ENCODE results near the gene DPP9. TPM values are rescaled to one million over a fixed set of nuclear protein-coding genes. Genes with fewer than 3 reads are reported as not detected.
"Not testable (repeated sequence)": the region's sequence is repeated elsewhere in the genome, so short reads cannot be mapped to it uniquely, and the experiment has no call there.

DPP9 gene
- total RNA-seq, 1 experiment from 2014 or later: 22.5 TPM

DNA sequence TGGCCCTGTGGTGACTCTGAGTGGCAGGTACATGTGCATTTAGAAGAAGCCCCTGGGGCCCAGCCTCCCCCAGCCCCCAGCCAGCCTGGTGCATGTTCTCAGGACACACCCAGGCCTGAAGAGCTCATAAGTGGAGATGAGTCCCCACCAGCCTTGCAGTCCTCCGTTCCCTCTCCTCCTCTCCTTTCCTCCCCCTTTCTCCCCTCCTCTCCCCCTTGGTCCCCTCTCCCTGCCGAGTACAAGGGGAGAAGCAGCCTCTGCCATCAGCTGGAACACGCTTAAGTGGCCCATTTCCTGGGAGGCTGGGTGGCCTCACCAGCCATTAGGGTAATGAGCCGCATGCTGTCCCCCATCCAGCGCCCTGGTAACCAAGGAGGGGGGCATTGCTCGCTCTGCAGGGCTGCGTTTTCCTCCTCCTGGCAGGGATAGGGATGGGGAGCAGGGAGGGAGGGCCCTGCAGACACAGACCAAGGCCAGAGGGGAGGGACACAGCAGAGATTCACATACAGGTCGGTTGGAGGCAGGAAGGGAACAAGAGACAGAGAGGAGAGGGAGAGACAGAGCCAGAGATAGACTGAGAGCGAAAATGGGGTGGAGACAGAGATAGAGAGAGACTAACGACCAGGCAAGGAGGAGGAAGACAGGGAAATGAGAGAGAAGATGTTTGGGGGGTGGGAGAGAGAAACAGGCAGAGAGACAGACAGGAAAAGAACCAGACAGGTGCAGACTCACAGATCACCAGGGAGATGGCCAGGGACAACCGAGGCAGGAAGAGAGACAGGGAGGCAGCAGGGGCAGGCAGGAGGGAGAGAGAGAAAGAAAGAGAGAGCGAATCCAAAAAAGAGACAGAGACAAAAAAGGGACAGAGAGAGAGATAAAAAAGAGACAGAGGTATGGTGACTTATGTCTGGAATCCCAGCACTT is 19.3 kb upstream of the DPP9 start:
- in situ Hi-C loops (cut with HindIII; ENCODE audit: low sequenced_read_pairs): no loop called here
- no peak for DNase-seq (ENCODE audit: low spot score)

DNA sequence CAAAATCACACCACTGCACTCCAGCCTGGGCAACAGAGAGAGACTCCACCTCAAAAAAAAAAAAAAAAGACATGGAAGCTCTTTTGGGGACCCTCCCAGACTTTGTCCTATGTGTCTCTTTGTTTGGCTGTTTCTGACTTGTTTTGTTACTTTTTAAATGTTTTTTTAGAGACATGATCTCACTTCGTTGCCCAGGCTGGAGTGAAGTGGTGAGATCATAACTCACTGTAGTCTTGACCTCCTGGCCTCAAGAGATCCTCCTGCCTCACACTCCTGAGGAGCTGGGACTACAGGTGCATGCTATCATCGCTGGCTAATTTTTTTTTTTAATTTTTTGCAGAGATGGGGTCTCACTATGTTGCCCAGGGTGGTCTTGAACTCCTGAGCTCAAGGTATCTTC is 16.4 kb upstream of the DPP9 start:
- in situ Hi-C loops (cut with HindIII; ENCODE audit: low sequenced_read_pairs): no loop called here
- no peak for DNase-seq (ENCODE audit: low spot score)

DNA sequence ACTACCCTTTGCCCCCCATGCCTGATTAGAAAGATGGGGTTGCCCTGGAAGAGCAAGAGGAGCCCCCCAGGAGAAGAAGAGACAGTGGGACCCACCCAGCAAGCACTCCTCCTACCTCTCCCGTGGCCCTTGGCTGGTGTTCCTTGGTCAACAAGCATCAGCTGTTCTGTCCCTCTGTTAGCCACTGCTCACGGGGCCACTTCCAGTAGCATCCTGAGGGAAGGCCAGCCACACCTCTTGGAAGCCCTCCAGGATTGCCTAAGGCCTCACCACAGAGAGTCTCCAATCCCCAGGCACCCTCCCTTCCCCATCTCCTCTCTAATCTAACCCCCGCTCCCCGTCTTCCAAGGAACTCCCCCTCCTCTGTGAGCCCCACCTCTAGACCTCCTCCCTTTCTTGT is 15.1 kb upstream of the DPP9 start:
- in situ Hi-C loops (cut with HindIII; ENCODE audit: low sequenced_read_pairs): no loop called here
- DNase-seq (ENCODE audit: low spot score): no peak

DNA sequence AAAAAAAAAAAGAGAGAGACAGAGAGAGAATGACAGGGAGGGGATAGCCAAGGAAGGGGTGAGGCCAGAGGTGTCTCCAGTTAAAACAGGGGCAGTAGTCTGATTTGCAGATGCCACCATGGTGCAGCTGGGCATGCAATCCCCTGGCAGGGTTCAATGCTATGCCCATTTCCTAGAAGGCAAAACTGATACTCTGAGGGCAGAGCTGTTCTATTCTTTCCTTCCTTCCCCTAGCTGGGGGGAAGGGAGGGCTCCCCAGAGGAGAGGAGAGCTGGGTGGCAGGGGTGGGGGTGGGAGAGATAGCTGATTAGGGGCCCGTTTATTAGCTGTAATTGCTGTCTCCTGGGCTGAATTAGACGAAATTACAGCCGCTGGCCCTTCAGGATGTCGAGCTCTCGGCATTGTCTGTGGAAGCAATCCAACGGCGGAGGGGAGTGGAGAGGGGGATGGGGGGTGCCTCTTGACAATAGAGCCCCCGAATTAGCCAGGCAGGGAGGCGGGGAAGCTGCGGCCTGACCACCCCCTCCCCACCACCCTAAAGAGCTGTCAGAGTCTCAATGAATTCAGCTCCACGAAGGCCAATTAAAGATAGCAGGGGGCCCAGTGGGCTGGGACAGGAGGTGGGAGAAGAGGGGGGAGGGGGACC is 14.4 kb upstream of the DPP9 start:
- in situ Hi-C loops (cut with HindIII; ENCODE audit: low sequenced_read_pairs): no loop called here
- no peak for DNase-seq (ENCODE audit: low spot score)

DNA sequence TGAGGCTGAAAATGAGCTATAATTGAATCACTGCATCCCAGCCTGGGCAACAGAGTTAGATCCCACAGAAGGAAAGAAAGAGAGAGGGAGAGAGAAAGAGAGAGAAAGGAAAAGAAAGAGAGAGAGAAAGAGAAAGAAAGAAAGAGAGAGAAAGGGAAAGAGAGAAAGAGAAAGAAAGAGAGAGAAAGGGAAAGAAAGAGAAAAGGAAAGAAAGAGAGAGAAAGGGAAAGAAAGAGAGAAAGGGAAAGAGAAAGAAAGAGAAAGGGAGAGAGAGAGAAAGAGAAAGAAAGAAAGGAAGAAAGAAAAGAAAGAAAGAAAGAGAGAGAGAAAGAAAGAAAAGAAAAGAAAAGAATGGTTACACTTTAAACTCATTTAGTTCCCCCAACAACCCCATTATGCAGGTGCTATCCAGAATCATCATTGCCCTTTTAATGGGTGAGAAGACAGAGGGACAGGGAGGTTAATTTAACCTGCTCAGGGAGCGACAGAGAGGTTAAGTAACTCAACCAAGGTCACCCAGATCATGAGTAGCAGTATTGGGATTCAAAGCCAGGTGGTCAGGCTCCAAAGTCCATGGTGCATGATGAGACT is 10.2 kb upstream of the DPP9 start:
- in situ Hi-C loops (cut with HindIII; ENCODE audit: low sequenced_read_pairs): no loop called here
- DNase-seq (ENCODE audit: low spot score): no peak

DNA sequence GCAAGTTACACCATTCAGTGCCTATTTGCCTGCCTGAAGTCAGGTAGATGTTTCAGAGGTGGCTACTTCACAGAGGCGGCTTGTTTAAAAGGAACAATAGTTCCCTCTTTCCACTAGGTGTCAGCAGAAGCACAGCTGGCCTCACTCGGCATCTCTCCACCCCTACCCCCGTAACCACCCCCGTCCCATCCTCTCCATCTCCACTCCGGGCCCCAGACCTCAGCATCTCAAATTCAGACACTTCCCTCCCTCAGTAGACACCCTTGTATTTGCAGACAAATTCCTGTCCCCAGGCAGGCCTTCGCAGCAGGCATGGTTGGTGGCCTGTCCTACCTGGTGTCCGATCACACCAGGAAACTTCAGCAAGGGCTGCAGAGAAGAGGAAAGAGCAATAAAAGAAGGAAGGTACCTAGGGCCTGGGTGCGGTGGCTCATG is 9.1 kb upstream of the DPP9 start:
- in situ Hi-C loops (cut with HindIII; ENCODE audit: low sequenced_read_pairs): no loop called here
- peak; percentile 85 for DNase-seq (ENCODE audit: low spot score)

DNA sequence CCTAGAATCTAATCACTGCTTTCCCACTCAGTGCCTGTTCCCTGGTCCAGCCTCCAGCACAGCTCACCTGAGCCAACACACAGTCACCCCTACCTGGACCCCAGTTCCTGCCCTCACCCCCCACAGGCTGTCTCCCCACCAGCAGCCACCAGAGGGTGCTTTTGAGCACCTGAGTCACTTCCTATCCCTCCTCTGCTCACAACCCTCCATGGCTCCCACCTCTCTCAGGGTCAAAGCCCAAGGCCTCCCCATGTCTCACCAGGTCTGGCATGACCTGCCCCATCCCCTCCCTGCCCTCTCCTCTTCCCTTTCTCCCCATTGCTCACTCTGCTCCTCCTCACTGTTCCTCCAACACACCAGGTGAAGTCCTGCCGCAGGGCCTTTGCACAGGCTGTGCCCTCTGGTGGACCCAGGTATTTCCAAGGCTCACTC is 7.1 kb upstream of the DPP9 start:
- in situ Hi-C loops (cut with HindIII; ENCODE audit: low sequenced_read_pairs): no loop called here
- DNase-seq (ENCODE audit: low spot score): no peak

DNA sequence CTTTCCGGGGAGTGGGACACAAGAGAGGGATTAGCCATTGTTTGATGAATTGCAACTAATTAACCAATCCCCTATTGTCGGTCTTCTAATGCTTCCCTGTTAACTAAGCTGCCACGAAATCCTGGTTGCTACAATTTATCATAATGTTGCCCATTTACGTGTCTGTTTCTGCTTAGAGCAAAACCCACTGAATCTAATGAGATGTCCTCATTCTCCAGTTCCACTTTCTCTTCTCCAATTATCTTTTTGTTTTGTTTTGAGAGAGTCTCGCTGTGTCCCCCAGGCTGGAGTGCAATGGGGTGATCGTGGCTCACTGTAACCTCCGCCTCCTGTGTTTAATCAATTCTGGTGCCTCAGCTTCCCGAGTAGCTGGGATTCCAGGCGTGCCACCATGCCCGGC is 5.2 kb upstream of the DPP9 start:
- DNase-seq (ENCODE audit: low spot score): no peak
- in situ Hi-C loops (cut with HindIII; ENCODE audit: low sequenced_read_pairs): no loop called here

DNA sequence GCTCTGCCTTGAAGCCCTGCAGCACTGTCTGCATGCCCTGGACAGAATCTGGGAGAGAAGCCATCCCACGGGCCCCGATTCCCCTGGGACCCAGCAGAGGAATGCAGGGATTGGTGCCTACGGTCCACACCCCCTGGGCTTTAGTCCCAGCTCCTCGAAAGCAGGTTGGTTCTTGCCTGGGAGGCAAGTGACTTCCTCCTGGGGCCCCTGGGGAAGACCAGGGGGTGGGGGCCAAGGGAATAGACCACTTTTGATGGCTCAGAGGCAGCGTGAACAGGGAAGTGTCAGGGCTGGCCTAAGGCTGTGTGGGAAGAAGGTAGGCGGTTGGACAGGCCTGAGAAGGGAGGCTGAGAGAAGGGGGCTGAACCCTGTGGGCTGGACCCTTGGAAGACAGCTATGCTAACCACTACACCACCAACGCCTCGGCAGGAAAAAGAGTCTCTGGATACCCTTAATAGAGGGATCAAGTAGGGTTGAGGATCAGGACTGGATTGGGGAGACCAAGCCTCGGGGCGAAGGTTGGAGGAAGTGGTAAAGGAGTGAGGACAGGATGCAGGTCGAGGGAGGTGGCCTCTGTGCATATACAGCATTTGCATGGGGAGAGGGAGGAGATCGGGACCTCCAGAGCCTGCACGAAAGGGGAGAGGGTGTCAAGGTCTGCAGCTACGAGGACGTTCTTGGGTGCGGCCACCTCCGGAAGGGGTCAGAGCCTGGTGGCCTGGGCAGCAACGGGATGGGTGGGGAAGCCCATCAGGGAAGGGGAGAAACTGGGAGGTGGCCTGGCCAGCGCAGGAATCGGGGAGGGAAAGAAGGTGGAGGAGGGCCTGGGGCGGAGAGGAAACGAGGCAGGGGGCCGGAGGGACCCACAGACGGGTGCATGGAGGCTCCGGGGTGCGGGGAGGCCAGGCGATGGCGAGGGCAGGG is 709 bp downstream of the DPP9 start:
- no peak for DNase-seq (ENCODE audit: low spot score)
- in situ Hi-C loops (cut with HindIII; ENCODE audit: low sequenced_read_pairs): no loop called here

DNA sequence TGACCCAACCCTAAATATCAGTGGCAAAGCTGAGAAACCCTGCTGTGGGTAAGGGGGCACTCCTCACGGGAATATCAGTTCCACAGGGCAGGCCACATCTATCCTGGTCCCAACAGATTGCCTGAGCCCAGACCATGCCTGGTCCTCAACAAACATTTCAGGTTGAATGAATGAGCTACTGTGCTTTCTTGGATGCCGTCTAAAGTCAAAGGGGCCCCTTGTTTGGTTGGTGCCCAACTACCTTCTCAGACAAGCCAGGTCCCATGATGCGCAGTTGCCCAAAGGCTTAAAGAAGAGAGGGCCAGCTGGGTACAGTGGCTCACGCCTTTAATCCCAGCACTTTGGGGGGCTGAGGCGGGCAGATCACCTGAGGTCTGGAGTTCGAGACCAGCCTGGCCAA is 2.4 kb downstream of the DPP9 start:
- DNase-seq (ENCODE audit: low spot score): no peak
- in situ Hi-C loops (cut with HindIII; ENCODE audit: low sequenced_read_pairs): no loop called here

DNA sequence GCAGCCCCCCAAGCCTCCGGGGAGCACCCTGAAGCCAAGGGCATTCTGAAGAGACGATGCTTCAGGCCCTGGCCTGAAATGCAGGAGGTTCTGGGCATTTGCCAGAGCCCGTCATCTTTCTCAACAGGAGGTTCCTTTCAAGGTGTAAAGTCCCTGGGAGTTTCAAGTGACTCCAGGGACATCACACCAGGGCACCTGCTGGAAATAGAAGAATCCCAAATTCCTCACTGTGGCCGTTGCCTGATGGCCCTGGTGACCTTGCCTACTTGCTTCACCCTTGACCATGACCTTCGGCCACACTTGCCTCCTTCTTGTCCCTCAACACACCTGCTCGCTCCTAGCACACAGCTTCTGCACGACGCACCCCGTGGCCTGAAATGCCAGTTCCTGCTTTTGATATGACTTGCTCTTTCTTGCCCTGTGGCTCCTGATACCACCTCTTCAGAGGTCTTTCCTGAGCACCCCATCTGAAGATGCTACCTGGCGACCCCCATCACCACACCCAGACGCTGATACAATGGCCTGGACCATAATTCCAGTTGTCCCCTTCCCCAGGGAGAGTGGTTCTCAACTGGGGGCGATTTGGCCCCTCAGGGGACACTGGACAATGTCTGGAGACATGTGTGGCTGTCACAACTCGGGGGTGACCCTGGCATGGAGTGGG is 3.5 kb downstream of the DPP9 start:
- DNase-seq (ENCODE audit: low spot score): no peak
- in situ Hi-C loops (cut with HindIII; ENCODE audit: low sequenced_read_pairs): no loop called here

DNA sequence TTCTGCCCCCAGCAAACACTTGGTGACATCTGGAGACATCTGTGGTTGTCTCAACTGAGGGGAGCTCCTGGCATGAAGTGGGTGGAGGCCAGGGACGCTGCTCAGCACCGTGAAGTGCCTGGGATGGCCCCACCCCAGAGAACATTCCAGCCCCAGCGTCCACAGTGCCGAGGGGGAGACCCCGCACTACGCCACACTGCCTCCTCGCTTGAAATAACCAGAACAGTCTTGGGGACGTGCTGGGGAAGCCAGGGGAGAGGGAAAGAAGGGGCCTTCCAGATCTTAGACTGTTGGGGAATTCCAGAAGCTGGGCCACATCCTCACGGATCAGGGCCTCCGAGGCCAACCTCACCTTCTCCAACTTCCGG is 4.2 kb downstream of the DPP9 start:
- in situ Hi-C loops (cut with HindIII; ENCODE audit: low sequenced_read_pairs): no loop called here
- no peak for DNase-seq (ENCODE audit: low spot score)

DNA sequence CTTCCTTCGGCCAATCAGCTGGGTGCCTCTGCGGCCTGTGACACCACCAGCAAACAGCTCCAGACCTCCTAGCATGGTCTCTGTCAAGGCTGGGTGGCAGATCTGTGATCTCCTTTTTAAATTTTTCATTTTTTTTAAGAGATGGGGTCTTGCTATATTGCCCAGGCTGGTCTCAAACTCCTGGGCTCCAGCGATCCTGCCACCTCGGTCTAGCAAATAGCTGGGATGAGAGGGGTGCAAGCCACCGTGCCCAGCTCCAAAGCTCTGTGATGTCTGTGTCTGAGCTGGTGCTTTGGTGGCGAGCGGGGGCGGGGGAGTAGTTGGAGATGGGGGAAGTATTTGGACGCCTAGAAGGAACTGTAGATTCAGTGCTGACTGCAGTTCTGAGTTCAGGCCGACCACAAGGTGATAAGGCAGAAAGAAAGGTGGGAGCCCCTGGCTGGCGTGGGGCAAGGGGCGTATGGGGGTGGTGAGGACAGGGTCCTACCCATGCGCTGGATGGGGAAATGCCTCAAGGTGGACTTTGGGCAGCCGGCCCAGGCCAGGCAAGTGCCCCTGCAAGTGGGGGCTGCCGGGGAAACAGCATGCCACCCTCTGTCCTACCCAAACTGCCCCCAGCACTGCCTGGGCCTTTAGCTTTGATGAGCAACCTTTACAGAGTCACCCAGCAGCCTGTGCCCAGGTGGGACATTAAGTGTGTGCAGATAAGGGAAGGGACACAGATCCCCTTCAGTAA is 5.5 kb downstream of the DPP9 start:
- in situ Hi-C loops (cut with HindIII; ENCODE audit: low sequenced_read_pairs): no loop called here
- no peak for DNase-seq (ENCODE audit: low spot score)

DNA sequence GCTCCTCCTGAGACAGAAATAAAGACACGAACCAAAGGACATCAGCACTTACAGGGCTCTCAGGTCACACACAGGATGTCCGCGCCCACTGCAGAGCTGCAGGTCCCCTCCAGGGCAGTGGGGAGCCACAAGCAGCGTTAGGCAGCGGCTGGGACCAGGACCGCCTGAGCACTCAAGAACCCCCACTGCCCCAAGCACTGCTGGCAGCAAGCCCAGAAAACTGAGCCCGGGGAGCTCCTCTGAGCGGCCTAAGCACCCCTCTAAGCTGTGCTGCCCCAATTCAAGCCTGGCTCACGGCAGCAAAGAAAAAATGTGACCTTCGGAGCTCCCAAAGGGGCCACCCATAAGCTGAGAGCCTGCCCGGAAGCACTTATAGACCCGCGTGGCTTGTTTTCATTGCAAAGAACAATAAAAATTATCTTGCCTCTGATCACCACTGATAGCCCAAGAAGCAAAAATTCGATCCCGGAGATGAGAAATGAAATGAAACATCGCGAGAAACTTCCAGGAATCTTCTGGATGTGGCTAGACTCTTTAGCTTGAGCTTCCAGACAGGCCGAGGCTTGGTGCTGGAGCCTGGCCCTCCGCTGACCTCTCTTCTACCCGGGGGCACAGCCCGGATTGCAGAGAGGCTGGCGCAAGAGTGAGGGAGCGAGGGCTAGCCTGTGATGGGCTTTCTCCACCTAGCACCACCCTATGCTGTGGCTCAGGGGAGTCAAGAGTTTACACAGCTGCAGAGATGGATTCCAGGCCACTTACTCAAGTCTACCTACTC is 6.3 kb downstream of the DPP9 start:
- in situ Hi-C loops (cut with HindIII; ENCODE audit: low sequenced_read_pairs): no loop called here
- no peak for DNase-seq (ENCODE audit: low spot score)

DNA sequence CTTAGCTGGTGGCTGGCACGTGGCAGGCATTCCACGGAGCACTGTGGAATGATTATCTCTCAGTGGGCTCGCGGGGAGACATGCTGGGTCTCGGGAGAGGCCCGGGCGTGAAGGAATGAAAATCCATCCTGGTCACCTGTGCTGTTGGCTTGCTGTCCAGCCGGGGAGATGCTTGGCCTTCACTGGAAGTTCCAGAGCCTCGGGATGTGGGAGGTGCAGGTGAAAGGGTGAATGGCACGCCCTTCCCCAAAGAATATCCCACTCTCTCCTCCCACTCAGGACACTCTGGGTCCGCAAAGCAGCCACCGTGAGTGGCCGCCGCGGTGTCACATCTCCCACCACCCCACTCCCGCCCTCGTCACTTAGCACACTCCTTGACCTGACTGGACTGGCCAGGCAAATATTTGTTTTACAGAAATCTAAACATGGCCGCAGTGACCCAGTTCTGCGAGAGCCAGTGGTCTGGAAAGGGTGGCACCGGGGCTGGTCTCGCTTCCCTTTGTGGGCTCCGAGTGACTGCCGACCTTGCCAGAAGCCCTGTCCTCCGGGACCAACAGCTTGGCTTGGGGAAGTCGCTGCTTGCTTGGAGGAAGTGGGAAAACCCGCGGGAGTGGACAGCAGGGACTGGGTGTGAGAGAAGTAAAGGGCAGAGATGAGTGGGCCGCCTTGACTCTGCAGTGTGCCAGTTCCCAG is 8.0 kb downstream of the DPP9 start:
- in situ Hi-C loops (cut with HindIII; ENCODE audit: low sequenced_read_pairs): no loop called here
- no peak for DNase-seq (ENCODE audit: low spot score)

DNA sequence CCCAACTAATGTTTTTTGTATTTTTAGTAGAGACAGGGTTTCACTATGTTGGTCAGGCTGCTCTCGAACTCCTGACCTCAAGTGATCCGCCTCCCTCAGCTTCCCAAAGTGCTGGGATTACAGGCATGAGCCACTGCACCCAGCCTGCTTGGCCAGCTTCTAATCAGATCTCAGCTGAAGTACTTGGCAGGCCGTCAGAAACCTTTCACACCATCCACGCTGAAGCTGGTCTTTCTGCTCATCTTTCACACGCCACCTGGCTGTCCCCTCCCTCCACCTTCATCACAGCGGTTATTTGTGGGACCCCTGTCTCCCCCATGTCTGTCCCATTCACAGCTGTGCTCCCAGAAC is 8.5 kb downstream of the DPP9 start:
- DNase-seq (ENCODE audit: low spot score); in situ Hi-C loops (cut with HindIII; ENCODE audit: low sequenced_read_pairs): not testable (repeated sequence)

DNA sequence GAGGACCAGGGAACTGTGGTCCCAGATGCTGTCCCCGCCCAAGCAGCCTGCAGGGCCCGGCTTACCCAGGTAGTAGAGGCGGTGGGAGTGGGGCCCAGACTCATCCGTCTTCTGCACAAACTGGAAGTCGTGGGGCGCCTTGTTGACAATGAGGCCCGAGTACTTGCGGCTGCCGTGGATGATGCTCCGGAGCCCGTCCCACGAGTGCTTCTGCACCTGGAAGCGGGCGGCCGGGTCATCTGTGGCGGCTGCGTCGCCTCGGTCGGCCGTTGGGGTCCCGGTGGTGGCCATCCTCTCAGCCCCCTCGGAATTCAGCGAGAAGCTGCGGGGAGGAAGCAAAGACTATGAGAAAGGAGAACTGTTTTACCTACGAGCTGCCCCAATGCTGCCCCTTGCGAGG is 9.6 kb downstream of the DPP9 start:
- DNase-seq (ENCODE audit: low spot score): no peak
- in situ Hi-C loops (cut with HindIII; ENCODE audit: low sequenced_read_pairs): no loop called here
